Adipocyte (in vitro differentiated cells): ENCODE measurements around the gene CAMTA1.

Source experiments
- DNase-seq: peaks from one replicate; pipeline ENCODE4 v3.0.0-alpha.2; 2015; ENCODE audit warnings: low read depth
- H3K27me3 ChIP-seq: replicated peaks from 2 replicates; pipeline ENCODE4 v1.7.0; 2013; ENCODE audit warnings: mild to moderate bottlenecking, low read length, moderate library complexity; ENCODE audit not compliant: control insufficient read depth, insufficient read depth
- H3K36me3 ChIP-seq: 2 replicates; pipeline ENCODE4 v1.7.0; 2013; ENCODE audit warnings: low read length, mild to moderate bottlenecking, moderate library complexity; ENCODE audit not compliant: control insufficient read depth, insufficient read depth, severe bottlenecking
- H3K4me1 ChIP-seq: 2 replicates; pipeline ENCODE4 v1.7.0; 2013; ENCODE audit warnings: mild to moderate bottlenecking, low read length, moderate library complexity; ENCODE audit not compliant: control insufficient read depth, insufficient read depth
- H3K4me3 ChIP-seq: 2 replicates; pipeline ENCODE4 v1.7.0; 2013; ENCODE audit warnings: mild to moderate bottlenecking, low read length, moderate library complexity
- H3K9ac ChIP-seq: 2 replicates; pipeline ENCODE4 v1.7.0; 2013; ENCODE audit warnings: mild to moderate bottlenecking, low read length, moderate library complexity
- H3K9me3 ChIP-seq: 2 replicates; pipeline ENCODE4 v1.7.0; 2013; ENCODE audit warnings: mild to moderate bottlenecking, low read length, moderate library complexity; ENCODE audit not compliant: control insufficient read depth

The CAMTA1 gene

GRCh38 chr1:7482772-7483495 lies 697.7 kb downstream of the CAMTA1 start:
- Histone ChIP-seq H3K27me3 (peaks cover 26% of the 10 kb centered on the region), H3K4me1 (peaks cover 7% of the 10 kb centered on the region), H3K9ac (no peak overlapping the region), H3K4me3 (no peak overlapping the region), H3K9me3 (no peaks in the 10 kb centered on the region), H3K36me3 (no peaks in the 10 kb centered on the region)
- DNase-seq = no peak

- DNase-seq = no peak
- Histone ChIP-seq H3K4me1 (peaks cover 3% of the 10 kb centered on the region), H3K9me3 (no peaks in the 10 kb centered on the region), H3K9ac (no peak overlapping the region), H3K27me3 (peaks cover 29% of the 10 kb centered on the region), H3K4me3 (no peak overlapping the region), H3K36me3 (no peaks in the 10 kb centered on the region)
Observed at GRCh38 chr1:7483634-7484383, 698.6 kb downstream of the CAMTA1 start.

GRCh38 chr1:7485086-7485780 lies 700.0 kb downstream of the CAMTA1 start:
- peaks cover 35% of the 10 kb centered on the region for H3K27me3 ChIP-seq
- H3K36me3 ChIP-seq = no peaks in the 10 kb centered on the region
- no peaks in the 10 kb centered on the region for H3K9me3 ChIP-seq
- no peak overlapping the region for H3K4me3 ChIP-seq
- no peak overlapping the region for H3K9ac ChIP-seq
- no peak for DNase-seq
- H3K4me1 ChIP-seq = no peaks in the 10 kb centered on the region

- Histone ChIP-seq H3K36me3 (no peaks in the 10 kb centered on the region), H3K9ac (no peak overlapping the region), H3K9me3 (no peaks in the 10 kb centered on the region), H3K4me1 (no peaks in the 10 kb centered on the region), H3K4me3 (no peak overlapping the region), H3K27me3 (peaks cover 35% of the 10 kb centered on the region)
- DNase-seq = no peak
Observed at GRCh38 chr1:7485826-7486225, 700.6 kb downstream of the CAMTA1 start.

- peaks cover 23% of the 10 kb centered on the region for H3K27me3 ChIP-seq
- no peak overlapping the region for H3K4me3 ChIP-seq
- H3K9ac ChIP-seq = no peak overlapping the region
- no peaks in the 10 kb centered on the region for H3K36me3 ChIP-seq
- H3K4me1 ChIP-seq = peaks cover 2% of the 10 kb centered on the region
- H3K9me3 ChIP-seq = no peaks in the 10 kb centered on the region
- DNase-seq = no peak
Observed at GRCh38 chr1:7487766-7488474, 702.7 kb downstream of the CAMTA1 start.

- H3K27me3 ChIP-seq = peaks cover 22% of the 10 kb centered on the region
- H3K4me3 ChIP-seq = no peak overlapping the region
- no peak for DNase-seq
- no peaks in the 10 kb centered on the region for H3K9me3 ChIP-seq
- no peak overlapping the region for H3K9ac ChIP-seq
- H3K4me1 ChIP-seq = peaks cover 2% of the 10 kb centered on the region
- H3K36me3 ChIP-seq = no peaks in the 10 kb centered on the region
Observed at GRCh38 chr1:7488475-7488842, 703.2 kb downstream of the CAMTA1 start.

GRCh38 chr1:7489586-7489985 lies 704.3 kb downstream of the CAMTA1 start:
- Histone ChIP-seq H3K27me3 (peaks cover 29% of the 10 kb centered on the region), H3K36me3 (no peaks in the 10 kb centered on the region), H3K9ac (no peak overlapping the region), H3K9me3 (no peaks in the 10 kb centered on the region), H3K4me3 (no peak overlapping the region), H3K4me1 (peaks cover 2% of the 10 kb centered on the region)
- DNase-seq = no peak

- H3K9ac ChIP-seq = no peak overlapping the region
- H3K4me3 ChIP-seq = no peak overlapping the region
- H3K27me3 ChIP-seq = peaks cover 29% of the 10 kb centered on the region
- DNase-seq = no peak
- peaks cover 2% of the 10 kb centered on the region for H3K4me1 ChIP-seq
- H3K36me3 ChIP-seq = no peaks in the 10 kb centered on the region
- no peaks in the 10 kb centered on the region for H3K9me3 ChIP-seq
Observed at GRCh38 chr1:7490576-7490975, 705.3 kb downstream of the CAMTA1 start.

GRCh38 chr1:7491109-7491817 lies 706.0 kb downstream of the CAMTA1 start:
- peaks cover 34% of the 10 kb centered on the region for H3K27me3 ChIP-seq
- peaks cover 2% of the 10 kb centered on the region for H3K4me1 ChIP-seq
- no peak overlapping the region for H3K4me3 ChIP-seq
- no peaks in the 10 kb centered on the region for H3K9me3 ChIP-seq
- no peak overlapping the region for H3K9ac ChIP-seq
- H3K36me3 ChIP-seq = no peaks in the 10 kb centered on the region
- peak; percentile 32 for DNase-seq

GRCh38 chr1:7491818-7492173 lies 706.5 kb downstream of the CAMTA1 start:
- H3K9me3 ChIP-seq = no peaks in the 10 kb centered on the region
- H3K36me3 ChIP-seq = no peaks in the 10 kb centered on the region
- peaks cover 37% of the 10 kb centered on the region for H3K27me3 ChIP-seq
- H3K9ac ChIP-seq = no peak overlapping the region
- no peak for DNase-seq
- peaks cover 2% of the 10 kb centered on the region for H3K4me1 ChIP-seq
- no peak overlapping the region for H3K4me3 ChIP-seq
